Hepatocyte (in vitro differentiated cells): ENCODE measurements around the gene EPHA4. TPM values are rescaled to one million over a fixed set of nuclear protein-coding genes. Genes with fewer than 3 reads are reported as not detected.

ENCODE experiments used
- DNase-seq: peaks from one replicate; pipeline ENCODE4 v3.0.0-alpha.2; 2016; ENCODE audit warnings: low spot score
- H2AFZ ChIP-seq: fragments of 200-600 bp; sonication (generic); 2 replicates; pipeline ENCODE4 v1.6.0; 2016; ENCODE audit warnings: antibody characterized with exemption, mild to moderate bottlenecking
- H3K27ac ChIP-seq: fragments of 200-600 bp; sonication (generic); 2 replicates; pipeline ENCODE4 v1.5.1; 2016; ENCODE audit warnings: mild to moderate bottlenecking
- H3K27me3 ChIP-seq: fragments of 200-600 bp; sonication (generic); 2 replicates; pipeline ENCODE4 v1.6.1; 2016
- H3K36me3 ChIP-seq: fragments of 200-600 bp; sonication (generic); replicated peaks from 2 replicates; pipeline ENCODE4 v1.5.1; 2016; ENCODE audit warnings: low read depth; ENCODE audit not compliant: insufficient read depth
- H3K4me1 ChIP-seq: fragments of 200-600 bp; sonication (generic); 2 replicates; pipeline ENCODE4 v1.5.1; 2016; ENCODE audit warnings: mild to moderate bottlenecking, moderate library complexity; ENCODE audit not compliant: insufficient read depth
- H3K4me2 ChIP-seq: fragments of 200-600 bp; sonication (generic); 2 replicates; pipeline ENCODE4 v1.6.0; 2016
- H3K4me3 ChIP-seq: fragments of 200-600 bp; sonication (generic); 2 replicates; pipeline ENCODE4 v1.5.1; 2016; ENCODE audit warnings: mild to moderate bottlenecking
- H3K79me2 ChIP-seq: fragments of 200-600 bp; sonication (generic); 2 replicates; pipeline ENCODE4 v1.6.0; 2017; ENCODE audit warnings: mild to moderate bottlenecking
- H3K9me2 ChIP-seq: fragments of 200-600 bp; sonication (generic); replicated peaks from 2 replicates; pipeline ENCODE4 v1.6.0; 2017; ENCODE audit warnings: mild to moderate bottlenecking; ENCODE audit not compliant: insufficient read depth
- H3K9me3 ChIP-seq: fragments of 200-600 bp; sonication (generic); 2 replicates; pipeline ENCODE4 v1.5.1; 2016; ENCODE audit warnings: low read depth, mild to moderate bottlenecking
- H4K20me1 ChIP-seq: fragments of 200-600 bp; sonication (generic); 2 replicates; pipeline ENCODE4 v1.6.0; 2016; ENCODE audit warnings: mild to moderate bottlenecking; ENCODE audit not compliant: insufficient read depth, poor library complexity, severe bottlenecking
- CTCF ChIP-seq: fragments of 200-600 bp; sonication (generic); IDR thresholded peaks from 2 replicates; pipeline ENCODE4 v1.5.1; 2016; ENCODE audit warnings: antibody characterized with exemption, mild to moderate bottlenecking; ENCODE audit not compliant: poor library complexity
- EZH2 ChIP-seq: fragments of 200-600 bp; sonication (generic); IDR thresholded peaks from 2 replicates; pipeline ENCODE4 v1.6.1; 2016; ENCODE audit warnings: antibody characterized with exemption, mild to moderate bottlenecking, borderline replicate concordance
- EZH2phosphoT487 ChIP-seq: fragments of 200-600 bp; sonication (generic); IDR thresholded peaks from one replicate; pipeline ENCODE4 v1.6.1; 2018; ENCODE audit warnings: antibody characterized with exemption, mild to moderate bottlenecking, low read depth, moderate library complexity; ENCODE audit not compliant: unreplicated experiment, severe bottlenecking
- WGBS: methylation state at CpG from one replicate; pipeline ENCODE4 v1.1.6; 2016; ENCODE audit warnings: low lambda C conversion rate; ENCODE audit errors: missing lambda C conversion rate; 5-methylcytosine and 5-hydroxymethylcytosine counted together
- polyA plus RNA-seq: library from polyadenylated mRNA; unstranded; fragments of >200 nt; fragmentation: Nextera tagmentation; extraction: Ambion mirVana; gene quantifications from 2 replicates; pipeline ENCODE4 v1.2.1, GENCODE V29; 2016
- total RNA-seq: library from RNA; depleted of rRNA; stranded (reverse); fragments of >200 nt; gene quantifications from 2 replicates; pipeline ENCODE4 v1.2.3, GENCODE V29; 2014

Gene EPHA4
- total and polyA plus RNA-seq, 2 experiments from 2014 or later = 7.8 to 36.8 TPM

- no peak for DNase-seq
- H3K4me2 ChIP-seq = no peak overlapping the region
- TF ChIP-seq EZH2 = no peak
- TF ChIP-seq CTCF = no peak
- no peak for TF ChIP-seq EZH2phosphoT487
Measured at GRCh38 chr2:221437056-221437455, 135.0 kb downstream of the EPHA4 start.

GRCh38 chr2:221435171-221435570 is 136.9 kb downstream of the EPHA4 start:
- no peak for TF ChIP-seq EZH2phosphoT487
- TF ChIP-seq CTCF = no peak
- TF ChIP-seq EZH2 = no peak
- no peak overlapping the region for H3K27ac ChIP-seq
- no peak overlapping the region for H3K4me2 ChIP-seq
- no peaks in the 10 kb centered on the region for H3K9me2 ChIP-seq
- H3K4me3 ChIP-seq = no peak overlapping the region
- H4K20me1 ChIP-seq = no peaks in the 10 kb centered on the region
- no peak overlapping the region for H2AFZ ChIP-seq
- no peaks in the 10 kb centered on the region for H3K9me3 ChIP-seq
- H3K27me3 ChIP-seq = no peaks in the 10 kb centered on the region
- no peak for DNase-seq
- no peaks in the 10 kb centered on the region for H3K79me2 ChIP-seq
- no peaks in the 10 kb centered on the region for H3K4me1 ChIP-seq
- no peaks in the 10 kb centered on the region for H3K36me3 ChIP-seq
- WGBS = 61% methylated on average over 2 of the region's 2 CpGs

More at GRCh38 chr2:221437056-221437455, 135.0 kb downstream of the EPHA4 start:
- no peak overlapping the region for H3K4me3 ChIP-seq
- no peaks in the 10 kb centered on the region for H3K4me1 ChIP-seq
- no peaks in the 10 kb centered on the region for H3K79me2 ChIP-seq
- no peaks in the 10 kb centered on the region for H3K36me3 ChIP-seq
- H3K9me3 ChIP-seq = no peaks in the 10 kb centered on the region
- no peak overlapping the region for H2AFZ ChIP-seq
- H4K20me1 ChIP-seq = no peaks in the 10 kb centered on the region
- 54% methylated on average over 3 of the region's 3 CpGs for WGBS
- H3K9me2 ChIP-seq = no peaks in the 10 kb centered on the region
- no peaks in the 10 kb centered on the region for H3K27me3 ChIP-seq
- H3K27ac ChIP-seq = no peak overlapping the region

- WGBS = 86% methylated on average over 7 of the region's 7 CpGs
- no peaks in the 10 kb centered on the region for H3K36me3 ChIP-seq
- H3K4me3 ChIP-seq = no peak overlapping the region
- no peak overlapping the region for H3K27ac ChIP-seq
- H4K20me1 ChIP-seq = no peaks in the 10 kb centered on the region
- no peaks in the 10 kb centered on the region for H3K27me3 ChIP-seq
- H3K79me2 ChIP-seq = no peaks in the 10 kb centered on the region
- H2AFZ ChIP-seq = no peak overlapping the region
- no peak for TF ChIP-seq EZH2phosphoT487
- no peak for TF ChIP-seq EZH2
- no peak for TF ChIP-seq CTCF
- H3K9me3 ChIP-seq = no peaks in the 10 kb centered on the region
- no peaks in the 10 kb centered on the region for H3K4me1 ChIP-seq
- DNase-seq = no peak
- no peak overlapping the region for H3K4me2 ChIP-seq
- no peaks in the 10 kb centered on the region for H3K9me2 ChIP-seq
Measured at GRCh38 chr2:221434142-221434541, 138.0 kb downstream of the EPHA4 start.

GRCh38 chr2:221431477-221431876 is 140.6 kb downstream of the EPHA4 start:
- no peaks in the 10 kb centered on the region for H4K20me1 ChIP-seq
- no peaks in the 10 kb centered on the region for H3K4me1 ChIP-seq
- no peaks in the 10 kb centered on the region for H3K79me2 ChIP-seq
- H3K9me3 ChIP-seq = no peaks in the 10 kb centered on the region
- no peaks in the 10 kb centered on the region for H3K9me2 ChIP-seq
- H3K27me3 ChIP-seq = no peaks in the 10 kb centered on the region
- no peak overlapping the region for H3K4me2 ChIP-seq
- no peak for DNase-seq
- 76% methylated on average over 3 of the region's 3 CpGs for WGBS
- H3K27ac ChIP-seq = no peak overlapping the region
- H3K4me3 ChIP-seq = no peak overlapping the region
- no peaks in the 10 kb centered on the region for H3K36me3 ChIP-seq
- TF ChIP-seq EZH2 = no peak
- no peak overlapping the region for H2AFZ ChIP-seq
